ENCODE results near the gene RPTOR.
"Not testable (repeated sequence)": the region's sequence is repeated elsewhere in the genome, so short reads cannot be mapped to it uniquely, and the experiment has no call there.

The RPTOR gene

GRCh38 chr17:80764627-80765145 is 220.0 kb downstream of the RPTOR start:
- DNase-seq (ENCODE audit: low spot score): not testable (repeated sequence)

GRCh38 chr17:80765241-80765961 is 220.8 kb downstream of the RPTOR start:
- no peak for DNase-seq (ENCODE audit: low spot score)

- DNase-seq (ENCODE audit: low spot score): no peak
Measured at GRCh38 chr17:80766290-80766855, 221.7 kb downstream of the RPTOR start.

- DNase-seq (ENCODE audit: low spot score): no peak
Measured at GRCh38 chr17:80768389-80768788, 223.8 kb downstream of the RPTOR start.

- DNase-seq (ENCODE audit: low spot score): no peak
Measured at GRCh38 chr17:80768936-80769335, 224.3 kb downstream of the RPTOR start.

- DNase-seq (ENCODE audit: low spot score): no peak
Measured at GRCh38 chr17:80769516-80769915, 224.9 kb downstream of the RPTOR start.

- no peak for DNase-seq (ENCODE audit: low spot score)
Measured at GRCh38 chr17:80769936-80770625, 225.4 kb downstream of the RPTOR start.

GRCh38 chr17:80770881-80771611 is 226.4 kb downstream of the RPTOR start:
- DNase-seq (ENCODE audit: low spot score): no peak

GRCh38 chr17:80771612-80772005 is 227.0 kb downstream of the RPTOR start:
- DNase-seq (ENCODE audit: low spot score): no peak

GRCh38 chr17:80772906-80773242 is 228.2 kb downstream of the RPTOR start:
- no peak for DNase-seq (ENCODE audit: low spot score)

- peak; percentile 55 for DNase-seq (ENCODE audit: low spot score)
Measured at GRCh38 chr17:80773243-80773991, 228.8 kb downstream of the RPTOR start.

- no peak for DNase-seq (ENCODE audit: low spot score)
Measured at GRCh38 chr17:80774146-80774545, 229.5 kb downstream of the RPTOR start.

GRCh38 chr17:80774643-80775281 is 230.1 kb downstream of the RPTOR start:
- no peak for DNase-seq (ENCODE audit: low spot score)

GRCh38 chr17:80775863-80776262 is 231.2 kb downstream of the RPTOR start:
- no peak for DNase-seq (ENCODE audit: low spot score)

GRCh38 chr17:80777274-80777673 is 232.6 kb downstream of the RPTOR start:
- DNase-seq (ENCODE audit: low spot score): no peak

GRCh38 chr17:80778716-80779115 is 234.1 kb downstream of the RPTOR start:
- DNase-seq (ENCODE audit: low spot score): no peak

- DNase-seq (ENCODE audit: low spot score): no peak
Measured at GRCh38 chr17:80779336-80779735, 234.7 kb downstream of the RPTOR start.

- DNase-seq (ENCODE audit: low spot score): no peak
Measured at GRCh38 chr17:80779961-80780380, 235.3 kb downstream of the RPTOR start.

GRCh38 chr17:80780381-80781198 is 236.0 kb downstream of the RPTOR start:
- DNase-seq (ENCODE audit: low spot score): no peak

GRCh38 chr17:80781211-80781610 is 236.6 kb downstream of the RPTOR start:
- DNase-seq (ENCODE audit: low spot score): no peak
